ENCODE results near the gene GAS2L1.

Gene GAS2L1

DNA sequence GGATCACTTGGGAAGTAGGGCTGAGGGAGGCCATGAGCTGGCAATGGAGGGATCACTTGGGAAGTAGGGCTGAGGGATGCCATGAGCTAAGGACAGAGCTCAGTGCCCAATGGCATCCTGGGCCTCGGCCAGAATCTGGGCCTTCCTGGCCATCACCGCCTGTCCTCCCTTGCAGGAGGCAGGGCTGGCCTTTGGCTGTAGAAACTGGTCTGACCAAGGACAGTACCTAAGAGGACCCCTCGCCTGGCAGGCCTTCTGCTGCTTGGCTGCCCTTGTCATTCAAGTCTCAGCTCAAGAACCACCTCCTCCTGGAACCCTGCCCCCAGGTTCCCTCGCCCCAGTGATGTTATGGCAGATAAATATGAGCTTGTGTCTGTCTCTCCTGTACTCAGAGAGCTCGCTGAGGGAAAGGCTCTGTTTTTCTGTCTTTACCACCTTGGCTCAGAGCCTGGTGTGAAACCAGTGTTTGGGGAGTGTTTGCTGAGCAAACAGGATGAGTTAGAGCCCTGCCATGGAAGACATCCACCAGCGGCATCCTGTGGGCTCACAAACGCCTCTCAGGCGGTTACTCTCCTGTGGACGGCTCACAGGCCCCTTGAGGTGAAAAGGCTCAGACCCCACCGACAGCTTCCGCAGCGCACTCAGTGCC is 28.4 kb downstream of the GAS2L1 start:
- DNase-seq (ENCODE audit: low read depth): no peak
- H3K4me3 ChIP-seq (ENCODE audit: control insufficient read depth, low read depth, low read length): no peak overlapping the region
- TF ChIP-seq, protein P1, sequence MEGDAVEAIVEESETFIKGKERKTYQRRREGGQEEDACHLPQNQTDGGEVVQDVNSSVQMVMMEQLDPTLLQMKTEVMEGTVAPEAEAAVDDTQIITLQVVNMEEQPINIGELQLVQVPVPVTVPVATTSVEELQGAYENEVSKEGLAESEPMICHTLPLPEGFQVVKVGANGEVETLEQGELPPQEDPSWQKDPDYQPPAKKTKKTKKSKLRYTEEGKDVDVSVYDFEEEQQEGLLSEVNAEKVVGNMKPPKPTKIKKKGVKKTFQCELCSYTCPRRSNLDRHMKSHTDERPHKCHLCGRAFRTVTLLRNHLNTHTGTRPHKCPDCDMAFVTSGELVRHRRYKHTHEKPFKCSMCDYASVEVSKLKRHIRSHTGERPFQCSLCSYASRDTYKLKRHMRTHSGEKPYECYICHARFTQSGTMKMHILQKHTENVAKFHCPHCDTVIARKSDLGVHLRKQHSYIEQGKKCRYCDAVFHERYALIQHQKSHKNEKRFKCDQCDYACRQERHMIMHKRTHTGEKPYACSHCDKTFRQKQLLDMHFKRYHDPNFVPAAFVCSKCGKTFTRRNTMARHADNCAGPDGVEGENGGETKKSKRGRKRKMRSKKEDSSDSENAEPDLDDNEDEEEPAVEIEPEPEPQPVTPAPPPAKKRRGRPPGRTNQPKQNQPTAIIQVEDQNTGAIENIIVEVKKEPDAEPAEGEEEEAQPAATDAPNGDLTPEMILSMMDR (IDR thresholded peaks at IDR 0.05; ENCODE audit: control insufficient read depth, insufficient read depth, low read depth, low read length, missing control alignments): no peak

DNA sequence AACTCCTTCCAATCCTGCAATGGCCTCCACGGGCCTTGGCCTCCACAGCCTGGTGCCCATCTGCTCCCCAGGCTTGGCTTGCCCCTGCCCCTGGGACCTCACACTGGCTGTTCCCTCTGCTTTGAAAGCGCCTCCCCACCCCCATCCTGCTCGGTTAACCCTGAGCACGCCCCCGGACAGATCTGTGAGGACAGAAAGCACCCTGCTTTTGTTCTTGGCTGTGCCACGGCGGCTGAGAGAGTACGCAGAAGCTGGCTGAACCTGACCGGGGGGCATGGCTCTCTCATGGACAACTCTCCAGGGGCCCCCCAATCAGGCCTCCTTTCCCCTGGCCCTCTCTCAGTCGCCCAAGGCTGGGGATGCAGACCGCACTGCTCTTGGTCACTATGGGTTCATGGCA is 29.2 kb downstream of the GAS2L1 start:
- TF ChIP-seq, protein P1 (IDR thresholded peaks at IDR 0.05; ENCODE audit: control insufficient read depth, insufficient read depth, low read depth, low read length, missing control alignments): no peak
- DNase-seq (ENCODE audit: low read depth): no peak

DNA sequence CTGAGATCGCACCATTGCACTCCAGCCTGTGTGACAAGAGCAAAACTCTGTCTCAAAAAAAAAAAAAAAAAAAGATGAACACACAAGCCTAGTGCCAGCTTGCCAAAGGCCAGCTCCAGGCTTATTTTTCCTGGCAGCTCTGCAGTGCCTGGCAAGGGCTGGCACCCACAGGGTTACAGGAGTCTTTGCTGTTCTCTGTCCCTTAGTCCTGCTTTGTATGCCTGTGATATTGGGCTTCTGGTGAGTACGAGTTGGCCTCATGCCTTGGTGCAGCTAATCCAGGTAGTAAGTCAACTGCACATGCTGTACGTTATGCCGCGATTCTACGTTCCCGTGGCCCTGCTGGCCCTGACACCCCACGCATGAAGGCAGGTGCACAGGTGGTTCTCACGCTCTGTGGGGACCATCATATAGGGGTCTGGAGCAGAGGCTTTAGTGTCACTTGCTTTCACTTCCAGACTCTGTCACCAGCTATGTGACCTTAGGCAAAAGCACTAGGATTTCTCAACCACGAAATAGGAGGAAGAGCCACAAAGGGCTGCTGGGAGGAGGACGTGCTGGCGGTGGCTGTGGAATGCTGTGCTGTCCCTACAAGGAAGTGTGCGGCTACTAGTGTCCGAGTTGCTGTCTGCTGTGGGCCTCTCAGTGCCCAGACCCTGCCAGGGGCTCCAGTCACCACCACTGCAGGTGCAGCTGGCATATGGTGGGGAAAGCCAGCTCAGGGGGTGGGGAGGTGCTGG is 30.5 kb downstream of the GAS2L1 start:
- TF ChIP-seq, protein P1 (IDR thresholded peaks at IDR 0.05; ENCODE audit: control insufficient read depth, insufficient read depth, low read depth, low read length, missing control alignments): no peak
- H3K4me3 ChIP-seq (ENCODE audit: control insufficient read depth, low read depth, low read length): no peak overlapping the region
- no peak for DNase-seq (ENCODE audit: low read depth)

More for the DNA sequence above, 29.2 kb downstream of the GAS2L1 start:
- H3K4me3 ChIP-seq (ENCODE audit: control insufficient read depth, low read depth, low read length): no peak overlapping the region

DNA sequence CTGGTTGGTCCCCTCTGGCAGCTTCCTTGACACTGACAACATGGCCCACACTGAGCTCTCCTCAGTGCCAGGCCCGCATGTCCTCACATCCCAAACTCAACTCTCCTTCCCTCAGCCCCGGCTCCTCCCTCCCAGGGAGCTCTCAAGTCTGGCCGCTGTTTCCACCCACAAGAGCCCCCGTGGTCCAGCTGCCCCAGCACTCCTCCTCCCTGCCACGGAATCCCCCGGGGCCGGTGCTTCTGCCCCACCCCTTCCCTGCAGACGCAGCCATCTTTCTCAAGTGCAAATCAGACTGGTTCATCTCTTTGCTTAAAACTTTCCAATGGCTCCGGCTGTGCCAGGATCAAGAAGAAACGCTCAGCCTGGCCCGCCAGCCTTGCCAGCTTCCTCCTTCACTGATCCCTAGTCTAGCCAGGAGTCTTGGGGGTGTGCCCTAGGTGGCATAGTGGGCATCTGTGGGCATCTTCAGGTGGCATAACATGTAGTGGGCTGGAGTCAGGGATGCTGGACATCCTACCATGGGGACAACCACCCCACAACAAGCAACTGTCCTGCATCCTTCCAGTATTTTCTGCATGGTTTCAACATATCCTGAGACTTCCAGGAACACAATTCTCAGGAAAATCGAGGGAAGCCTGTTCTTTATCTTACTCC is 31.3 kb downstream of the GAS2L1 start:
- no peak overlapping the region for H3K4me3 ChIP-seq (ENCODE audit: control insufficient read depth, low read depth, low read length)
- TF ChIP-seq, protein P1 (IDR thresholded peaks at IDR 0.05; ENCODE audit: control insufficient read depth, insufficient read depth, low read depth, low read length, missing control alignments): no peak
- DNase-seq (ENCODE audit: low read depth): no peak

DNA sequence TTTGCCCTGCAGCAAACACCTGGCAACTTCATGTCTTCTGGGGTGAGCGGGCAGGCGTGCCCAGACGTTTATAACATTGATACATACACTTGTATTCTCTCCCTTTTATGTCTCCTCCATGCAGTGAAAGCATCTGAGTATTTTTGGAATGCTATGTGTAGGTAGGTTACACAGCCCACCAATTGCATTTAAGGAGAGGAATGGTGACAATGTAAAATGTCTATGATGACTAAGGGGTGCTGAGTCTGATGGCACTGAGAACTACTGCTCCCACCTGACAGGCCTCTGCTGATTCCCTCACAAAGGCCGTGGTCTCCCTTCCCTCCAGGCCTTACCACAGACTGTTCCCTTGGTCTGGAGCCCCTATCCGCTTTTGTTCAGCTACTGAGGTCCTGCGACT is 31.9 kb downstream of the GAS2L1 start:
- no peak overlapping the region for H3K4me3 ChIP-seq (ENCODE audit: control insufficient read depth, low read depth, low read length)
- no peak for DNase-seq (ENCODE audit: low read depth)
- TF ChIP-seq, protein P1 (IDR thresholded peaks at IDR 0.05; ENCODE audit: control insufficient read depth, insufficient read depth, low read depth, low read length, missing control alignments): no peak

DNA sequence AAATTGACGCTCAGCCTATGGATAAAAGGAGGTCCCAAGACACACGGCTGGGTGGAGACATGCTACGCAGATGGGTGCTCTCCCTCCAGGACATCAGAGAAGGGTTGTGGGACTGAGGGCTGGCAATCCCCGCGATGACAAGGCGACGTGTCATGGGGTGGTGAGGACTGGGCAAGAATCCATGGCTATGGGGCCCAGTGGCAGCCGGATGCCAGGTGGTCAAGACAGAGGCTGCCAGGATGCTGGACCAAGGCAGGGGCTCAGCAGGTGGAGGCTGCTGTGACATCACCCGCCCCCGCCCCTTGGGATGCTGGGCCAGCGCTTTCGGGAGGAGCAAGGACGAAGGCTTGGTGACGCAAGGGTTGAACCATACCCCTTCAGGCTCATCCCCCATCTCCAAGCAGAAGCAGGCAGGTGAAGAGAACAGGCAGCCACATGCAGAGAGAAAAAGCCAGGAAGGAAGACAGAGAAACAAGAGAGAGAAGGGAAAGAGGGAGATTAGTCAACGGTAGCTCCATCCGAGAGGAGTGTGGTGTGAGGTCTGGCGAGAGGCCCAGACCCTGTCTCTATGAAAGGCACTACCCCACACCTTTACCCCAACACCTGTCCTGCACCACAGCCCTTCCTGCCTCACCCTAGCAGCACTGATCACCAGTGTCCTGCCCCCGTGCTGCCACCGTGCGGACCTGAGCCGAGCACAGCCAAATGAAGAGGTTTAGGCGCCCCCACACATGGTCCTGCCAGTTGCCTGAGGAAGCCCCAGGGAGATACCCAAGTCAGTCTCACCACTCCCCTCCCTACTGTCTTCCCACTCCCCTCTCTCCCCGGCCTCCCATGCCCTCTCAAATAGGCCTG is 33.2 kb downstream of the GAS2L1 start:
- no peak overlapping the region for H3K4me3 ChIP-seq (ENCODE audit: control insufficient read depth, low read depth, low read length)
- TF ChIP-seq, protein P1 (IDR thresholded peaks at IDR 0.05; ENCODE audit: control insufficient read depth, insufficient read depth, low read depth, low read length, missing control alignments): no peak
- DNase-seq (ENCODE audit: low read depth): no peak
